ENCODE measurements around the gene ICE1. TPM values are rescaled to one million over a fixed set of nuclear protein-coding genes. Genes with fewer than 3 reads are reported as not detected.

ICE1 gene
- total and polyA plus RNA-seq, 12 donors, result 4.8 to 20.3 (median 18.6) TPM

GRCh38 chr5:5453131-5453530 lies 30.7 kb downstream of the ICE1 start:
- no peak for TF ChIP-seq CTCF (IDR thresholded peaks at IDR 0.05)
- intact Hi-C loops (cut with DNase I), result no loop called here
- 52 to 71% methylated on average over 3 of the region's 3 CpGs for WGBS, 2 donors

GRCh38 chr5:5454391-5454790 lies 31.9 kb downstream of the ICE1 start:
- no peaks in the 10 kb centered on the region for H3K9me3 ChIP-seq
- no peak for DNase-seq
- TF ChIP-seq CTCF (IDR thresholded peaks at IDR 0.05), result no peak
- peaks cover 0 to 100% (median 33%) of the 10 kb centered on the region in 9 donors for H3K36me3 ChIP-seq
- 92 to 93% methylated on average over 5 of the region's 5 CpGs for WGBS, 2 donors
- ATAC-seq, result no peak
- H3K27me3 ChIP-seq, result no peaks in the 10 kb centered on the region
- intact Hi-C loops (cut with DNase I), result no loop called here
- H3K4me1 ChIP-seq, result peaks cover 0 to 4% (median 0%) of the 10 kb centered on the region in 9 donors
- H3K4me3 ChIP-seq, result no peak overlapping the region
- H3K27ac ChIP-seq, result no peak overlapping the region

More at GRCh38 chr5:5453131-5453530, 30.7 kb downstream of the ICE1 start:
- no peaks in the 10 kb centered on the region for H3K9me3 ChIP-seq
- DNase-seq, result no peak
- peaks cover 0 to 100% (median 32%) of the 10 kb centered on the region in 9 donors for H3K36me3 ChIP-seq
- H3K27me3 ChIP-seq, result no peaks in the 10 kb centered on the region
- no peak overlapping the region for H3K4me3 ChIP-seq
- no peak overlapping the region for H3K27ac ChIP-seq
- peak in 4 of 8 donors; percentile 37 to 61 (median 41) for ATAC-seq
- H3K4me1 ChIP-seq, result peaks cover 0 to 4% (median 0%) of the 10 kb centered on the region in 9 donors

GRCh38 chr5:5456858-5457257 lies 34.4 kb downstream of the ICE1 start:
- no peak for ATAC-seq
- Histone ChIP-seq H3K27ac (no peak overlapping the region), H3K27me3 (no peaks in the 10 kb centered on the region), H3K9me3 (no peaks in the 10 kb centered on the region), H3K36me3 (peaks cover 0 to 100% (median 49%) of the 10 kb centered on the region in 9 donors), H3K4me1 (peaks cover 0 to 4% (median 0%) of the 10 kb centered on the region in 9 donors), H3K4me3 (no peak overlapping the region)
- intact Hi-C loops (cut with DNase I), result no loop called here
- WGBS, 2 donors, result 88 to 91% methylated on average over 5 of the region's 5 CpGs
- no peak for DNase-seq
- no peak for TF ChIP-seq CTCF (IDR thresholded peaks at IDR 0.05)

- Histone ChIP-seq H3K27me3 (no peaks in the 10 kb centered on the region), H3K27ac (no peak overlapping the region)
- 89 to 91% methylated on average over 4 of the region's 4 CpGs for WGBS, 2 donors
These were observed 37.8 kb downstream of the ICE1 start for GRCh38 chr5:5460311-5460710.

More at GRCh38 chr5:5460311-5460710, 37.8 kb downstream of the ICE1 start:
- no peak for TF ChIP-seq CTCF (IDR thresholded peaks at IDR 0.05)
- DNase-seq (no peak), ATAC-seq (no peak)
- Histone ChIP-seq H3K9me3 (no peaks in the 10 kb centered on the region), H3K4me1 (no peaks in the 10 kb centered on the region), H3K36me3 (peaks cover 0 to 100% (median 54%) of the 10 kb centered on the region in 9 donors), H3K4me3 (no peak overlapping the region)
- intact Hi-C loops (cut with DNase I), result no loop called here
